ENCODE results near the gene NRCAM.

- TF ChIP-seq CTCF (IDR thresholded peaks at IDR 0.05; ENCODE audit: low read length): no peak
- TF ChIP-seq EZH2 (optimal IDR thresholded peaks at IDR 0.05; ENCODE audit: low read depth, low read length): no peak
- TF ChIP-seq EZH2phosphoT487 (IDR thresholded peaks at IDR 0.05; ENCODE audit: low read length): no peak
These were observed 225.0 kb downstream of the NRCAM start for GRCh38 chr7:108231221-108231620.

All from MM.1S (cell line).